HCT116 (cell line): Measurements from ENCODE around the gene SVEP1. TPM values are rescaled to one million over a fixed set of nuclear protein-coding genes. Genes with fewer than 3 reads are reported as not detected.

ENCODE experiments used
- ATAC-seq: fragments of 200-7000 bp; cut with Tn5 transposase; 2 replicates; pipeline ENCODE4 v1.9.1; 2020; ENCODE audit warnings: mild to moderate bottlenecking, moderate library complexity
- BruUV-seq: library from RNA; stranded (reverse); fragments of 400-500 nt; replicated peaks from 2 replicates; lab custom pipeline; 2021; lab: Mats Ljungman, UMichigan
- CTCF ChIA-PET: fragments of 300-600 bp; sonication (Branson Sonifier 250); formaldehyde crosslinking; loops from one replicate; lab custom pipeline; 2021; ENCODE audit warnings: antibody characterized with exemption; lab: Charles Lee
- POLR2A ChIA-PET: fragments of 300-600, 350-600 bp; sonication (Branson Sonifier 250); formaldehyde crosslinking; loops from one replicate; lab custom pipeline; 2021; ENCODE audit warnings: antibody characterized with exemption; lab: Charles Lee
- RAD21 ChIA-PET, 2 experiments: fragments of 300-600 bp; sonication (Branson Sonifier 250); formaldehyde crosslinking; loops; one replicate each; lab custom pipeline; 2023; ENCODE audit warnings: low total read pairs in 2 of 2; ENCODE audit not compliant: uncharacterized antibody in 2 of 2, unreplicated experiment in 2 of 2, low non-redundant PET in 1 of 2; lab: Charles Lee
- DNase-seq: peaks from one replicate; pipeline ENCODE4 v3.0.0-alpha.2; 2010; ENCODE audit warnings: low read depth, low spot score
- H2AFZ ChIP-seq: fragments of 200-600 bp; shearing (Covaris generic), sonication (generic); 2 replicates; pipeline ENCODE4 v1.6.1; 2017; ENCODE audit warnings: low read depth, mixed run types, mixed read lengths, antibody characterized with exemption, low read length; ENCODE audit not compliant: poor library complexity, severe bottlenecking
- H3K27ac ChIP-seq: 2 replicates; pipeline ENCODE4 v1.5.1; 2012; ENCODE audit warnings: low read depth, low read length
- H3K27me3 ChIP-seq: fragments of 200-600 bp; sonication (generic); 2 replicates; pipeline ENCODE4 v1.6.1; 2016; ENCODE audit warnings: mixed run types, low read length, mixed read lengths; ENCODE audit not compliant: insufficient read depth
- H3K36me3 ChIP-seq, 2 experiments: fragments of 200-500 bp in 1 of 2; fragments of 200-600 bp in 1 of 2; sonication (Bioruptor generic) in 1 of 2; sonication (generic) in 1 of 2; 2 replicates each; pipeline versions ENCODE4 v1.5.1 to v1.6.1; 2014 to 2016; ENCODE audit warnings: low read length in 2 of 2, inconsistent platforms in 1 of 2, mixed read lengths in 1 of 2, mixed run types in 1 of 2; ENCODE audit not compliant: insufficient read depth in 2 of 2, control insufficient read depth in 1 of 2
- H3K4me1 ChIP-seq, 2 experiments: fragments of 200-600 bp in 1 of 2; sonication (generic) in 1 of 2; 2 replicates each; pipeline versions ENCODE4 v1.5.1 to v1.6.1; 2012 to 2017; ENCODE audit warnings: low read length in 2 of 2, inconsistent platforms in 1 of 2, mild to moderate bottlenecking in 1 of 2, mixed read lengths in 1 of 2, mixed run types in 1 of 2, moderate library complexity in 1 of 2; ENCODE audit not compliant: insufficient read depth in 2 of 2, control insufficient read depth in 1 of 2
- H3K4me2 ChIP-seq: fragments of 200-600 bp; sonication (generic); 2 replicates; pipeline ENCODE4 v1.6.1; 2017; ENCODE audit warnings: mixed run types, low read length, mixed read lengths
- H3K4me3 ChIP-seq, 2 experiments: fragments of 200-600 bp in 1 of 2; sonication (generic) in 1 of 2; replicated peaks in 1 of 2; 2 replicates each; pipeline ENCODE4 v1.5.1; 2011 to 2016; ENCODE audit warnings: low read length in 2 of 2, control low read depth in 1 of 2, low read depth in 1 of 2, mild to moderate bottlenecking in 1 of 2, mixed read lengths in 1 of 2, mixed run types in 1 of 2
- H3K79me2 ChIP-seq: fragments of 200-600 bp; sonication (generic); 2 replicates; pipeline ENCODE4 v1.6.1; 2017; ENCODE audit warnings: mild to moderate bottlenecking, mixed run types, low read length, moderate library complexity, mixed read lengths; ENCODE audit not compliant: insufficient read depth
- H3K9ac ChIP-seq: fragments of 200-600 bp; sonication (generic); 2 replicates; pipeline ENCODE4 v1.6.1; 2016; ENCODE audit warnings: low read length, mixed read lengths
- H3K9me2 ChIP-seq: fragments of 200-600 bp; sonication (generic), shearing (Covaris generic); 2 replicates; pipeline ENCODE4 v1.6.1; 2017; ENCODE audit warnings: mixed run types, mild to moderate bottlenecking, moderate library complexity; ENCODE audit not compliant: insufficient read depth
- H3K9me3 ChIP-seq, 2 experiments: fragments of 200-500 bp in 1 of 2; fragments of 200-600 bp in 1 of 2; sonication (Bioruptor generic) in 1 of 2; sonication (generic) in 1 of 2; 2 replicates each; pipeline ENCODE4 v1.6.1; 2014 to 2017; ENCODE audit warnings: low read length in 2 of 2, mixed read lengths in 2 of 2, inconsistent platforms in 1 of 2, low read depth in 1 of 2, mild to moderate bottlenecking in 1 of 2, mixed run types in 1 of 2, moderate library complexity in 1 of 2; ENCODE audit not compliant: control insufficient read depth in 1 of 2, insufficient read depth in 1 of 2
- H4K20me1 ChIP-seq: fragments of 200-600 bp; sonication (generic), shearing (Covaris generic); 2 replicates; pipeline ENCODE4 v1.6.1; 2017; ENCODE audit warnings: mixed run types, mild to moderate bottlenecking, moderate library complexity; ENCODE audit not compliant: insufficient read depth
- ATF3 ChIP-seq: IDR thresholded peaks from 2 replicates; pipeline ENCODE4 v1.6.1; 2012
- CEBPB ChIP-seq: IDR thresholded peaks from 2 replicates; pipeline ENCODE4 v1.6.1; 2012; ENCODE audit warnings: low read depth
- CTCF ChIP-seq, 3 experiments: fragments of 200-600 bp in 1 of 3; sonication (generic) in 1 of 3; IDR thresholded peaks in 2 of 3; conservative IDR thresholded peaks in 1 of 3; 2 replicates each; pipeline ENCODE4 v1.5.1; 2012 to 2017; ENCODE audit warnings: low read depth in 2 of 3, low read length in 2 of 3, antibody characterized with exemption in 1 of 3, borderline replicate concordance in 1 of 3, control low read depth in 1 of 3, mild to moderate bottlenecking in 1 of 3, mixed read lengths in 1 of 3, mixed run types in 1 of 3, moderate library complexity in 1 of 3; ENCODE audit not compliant: insufficient read depth in 1 of 3
- EGR1 ChIP-seq: IDR thresholded peaks from 2 replicates; pipeline ENCODE4 v1.6.1; 2012; ENCODE audit warnings: low read depth
- EZH2 ChIP-seq: fragments of 200-600 bp; sonication (generic); IDR thresholded peaks from 2 replicates; pipeline ENCODE4 v1.6.1; 2017; ENCODE audit warnings: antibody characterized with exemption, mixed run types
- EZH2phosphoT487 ChIP-seq: fragments of 200-600 bp; IDR thresholded peaks from 2 replicates; pipeline ENCODE4 v1.6.1; 2018; ENCODE audit warnings: antibody characterized with exemption, borderline replicate concordance
- FOSL1 ChIP-seq: IDR thresholded peaks from 2 replicates; pipeline ENCODE4 v1.6.1; 2012; ENCODE audit warnings: low read depth
- MAX ChIP-seq: IDR thresholded peaks from 2 replicates; pipeline ENCODE4 v1.6.1; 2012
- POLR2A ChIP-seq: IDR thresholded peaks from 2 replicates; pipeline ENCODE4 v1.7.0; 2011; ENCODE audit warnings: borderline replicate concordance; ENCODE audit not compliant: insufficient read depth, insufficient read length; ENCODE audit errors: extremely low read depth
- POLR2AphosphoS5 ChIP-seq: IDR thresholded peaks from 2 replicates; pipeline ENCODE4 v1.6.1; 2011; ENCODE audit warnings: mild to moderate bottlenecking, low read depth, low read length, moderate library complexity
- RAD21 ChIP-seq: IDR thresholded peaks from 2 replicates; pipeline ENCODE4 v1.6.1; 2012; ENCODE audit warnings: low read depth, mild to moderate bottlenecking
- REST ChIP-seq: IDR thresholded peaks from 2 replicates; pipeline ENCODE4 v1.6.1; 2012; ENCODE audit warnings: low read depth
- SIN3A ChIP-seq: IDR thresholded peaks from 2 replicates; pipeline ENCODE4 v1.6.1; 2012; ENCODE audit warnings: low read depth
- SRF ChIP-seq: IDR thresholded peaks from 2 replicates; pipeline ENCODE4 v1.6.1; 2012; ENCODE audit warnings: low read depth
- TCF7L2 ChIP-seq: IDR thresholded peaks from 2 replicates; pipeline ENCODE4 v1.7.0; 2011; ENCODE audit warnings: borderline replicate concordance, inconsistent platforms; ENCODE audit not compliant: insufficient read depth, insufficient read length; ENCODE audit errors: extremely low read depth
- YY1 ChIP-seq: IDR thresholded peaks from 2 replicates; pipeline ENCODE4 v1.6.1; 2011; ENCODE audit warnings: low read length, low read depth, moderate library complexity, mild to moderate bottlenecking; ENCODE audit not compliant: insufficient replicate concordance; ENCODE audit errors: extremely low read depth
- ZBTB33 ChIP-seq: IDR thresholded peaks from 2 replicates; pipeline ENCODE4 v1.6.1; 2011; ENCODE audit warnings: mild to moderate bottlenecking, low read length, moderate library complexity; ENCODE audit not compliant: insufficient replicate concordance; ENCODE audit errors: extremely low read depth
- ZFX ChIP-seq: fragments of 450-650 bp; IDR thresholded peaks from 2 replicates; pipeline ENCODE4 v1.6.1; 2017
- ZNF274 ChIP-seq: fragments of 200-500 bp; sonication (Bioruptor generic); IDR thresholded peaks from 2 replicates; pipeline ENCODE4 v1.6.1; 2014; ENCODE audit warnings: mild to moderate bottlenecking, low read depth, low read length, inconsistent platforms
- intact Hi-C: fragments of 100-400 bp; cut with micrococcal nuclease; formaldehyde crosslinking; loops from 2 replicates; pipeline ENCODE4 v1.10.0; 2022
- total RNA-seq: library from RNA; stranded (reverse); gene quantifications from one replicate; pipeline ENCODE4 v1.2.1, GENCODE V29; 2021; ENCODE audit not compliant: unreplicated experiment

SVEP1 gene
- total RNA-seq, 1 experiment from 2014 or later, result 0.15 TPM

GRCh38 chr9:110357505-110357904 lies 222.0 kb downstream of the SVEP1 start:
- ATAC-seq, result no peak
- Histone ChIP-seq H3K79me2 (no peaks in the 10 kb centered on the region), H3K27me3 (no peaks in the 10 kb centered on the region), H3K4me3 (no peak overlapping the region), H3K9me3 (no peaks in the 10 kb centered on the region), H3K9ac (no peak overlapping the region), H3K36me3 (no peaks in the 10 kb centered on the region), H2AFZ (no peak overlapping the region), H3K27ac (no peak overlapping the region), H3K9me2 (no peaks in the 10 kb centered on the region), H4K20me1 (no peaks in the 10 kb centered on the region), H3K4me2 (no peak overlapping the region), H3K4me1 (no peaks in the 10 kb centered on the region)
- intact Hi-C loops, result no loop called here
- no peak for DNase-seq
- CTCF ChIA-PET, result interaction anchor here (2.4 kb wide), 1 partner anchor 17 kb away, joined by 8 read pairs; no protein-coding TSS in a partner anchor
- no TSS peak for BruUV-seq
- TF ChIP-seq SRF (no peak), EGR1 (no peak), ZNF274 (no peak), EZH2phosphoT487 (no peak), ZFX (no peak), TCF7L2 (no peak), ATF3 (no peak), SIN3A (no peak), FOSL1 (no peak), YY1 (no peak), EZH2 (no peak), CEBPB (no peak), ZBTB33 (no peak), MAX (no peak), RAD21 (no peak), CTCF (IDR thresholded peaks at IDR 0.05 in 2 of 3, conservative IDR thresholded peaks at IDR 0.05 in 1 of 3; ENCODE audit: borderline replicate concordance in 1 of 3, insufficient read depth in 1 of 3, low read depth in 2 of 3, low read length in 2 of 3) (no peak), POLR2A (no peak), REST (no peak), POLR2AphosphoS5 (no peak)
- RAD21 ChIA-PET, result no interaction called here
- POLR2A ChIA-PET, result no interaction called here
